ENCODE data around the gene IGFBP6. TPM values are rescaled to one million over a fixed set of nuclear protein-coding genes. Genes with fewer than 3 reads are reported as not detected.

IGFBP6 gene
- total and polyA plus RNA-seq, 9 of the 15 experiments (the other 6 are each of a cell fraction or from before 2014, with no cell fraction given), result 0.15 to 1.4 (median 0.54) TPM

DNA sequence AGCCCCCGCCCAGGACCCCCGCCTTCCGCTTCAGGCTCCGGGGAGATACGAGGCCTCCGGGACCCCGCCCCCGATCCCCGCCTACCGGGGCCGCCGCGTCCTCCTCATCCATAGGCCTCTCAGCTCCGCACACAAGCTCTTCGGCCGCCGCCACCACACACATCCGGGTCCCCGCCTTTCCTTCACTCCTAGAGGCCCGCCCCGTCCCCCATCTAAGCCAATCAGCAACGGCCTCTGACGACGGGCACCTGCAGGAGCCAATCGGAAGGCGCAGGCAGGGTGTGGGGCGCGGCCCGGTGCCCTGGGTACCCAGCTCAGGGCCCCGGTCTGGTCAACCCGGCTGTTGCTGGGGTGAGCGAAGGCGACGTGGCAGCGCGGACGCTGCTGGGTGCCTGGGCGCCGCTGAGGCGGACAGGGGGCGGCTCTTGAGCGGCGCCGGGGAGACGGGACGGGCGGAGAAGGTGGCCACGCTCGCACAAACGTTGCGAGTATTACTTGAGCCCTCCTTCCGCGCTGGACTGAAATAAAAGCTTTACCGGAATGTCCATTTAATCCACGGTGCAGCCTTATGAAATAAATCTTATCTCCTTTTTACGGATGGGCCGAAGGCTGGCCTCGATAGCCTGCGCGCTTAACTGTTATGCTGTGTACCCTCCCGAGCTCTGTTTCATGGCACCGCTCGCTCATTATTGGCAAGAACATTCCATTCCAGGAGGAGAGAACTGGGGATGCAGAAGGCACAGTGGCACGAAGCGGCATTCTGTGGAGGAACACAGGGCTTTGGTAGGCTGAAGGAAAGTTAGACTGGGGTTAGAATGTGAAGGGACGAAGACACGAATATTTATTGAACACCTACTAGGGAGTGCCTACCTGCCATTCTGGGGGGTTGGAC is 18.0 kb upstream of the IGFBP6 start, which contains the start of gene SPRYD3 (continued):
- peak; percentile 49 for TF ChIP-seq SMAD4 (CRISPR knock-in tag; conservative IDR thresholded peaks at IDR 0.05)
- TF ChIP-seq CREB3 (tag; conservative IDR thresholded peaks at IDR 0.05; ENCODE audit: low read depth), result no peak
- no peak for TF ChIP-seq XRCC3 (IDR thresholded peaks at IDR 0.05)
- peak; percentile 99 for TF ChIP-seq MBD2 (IDR thresholded peaks at IDR 0.05; ENCODE audit: borderline replicate concordance, low read depth)
- no peak for TF ChIP-seq NFRKB (IDR thresholded peaks at IDR 0.05; ENCODE audit: low read depth)
- peak in 1 of 3 experiments; percentile 12 for TF ChIP-seq YY1 (IDR thresholded peaks at IDR 0.05; ENCODE audit: borderline replicate concordance in 1 of 3, control insufficient read depth in 1 of 3, extremely low read depth in 1 of 3, insufficient read depth in 3 of 3, insufficient read length in 1 of 3, insufficient replicate concordance in 2 of 3, low read depth in 1 of 3, low read length in 2 of 3)
- no peak for TF ChIP-seq KLF6 (CRISPR knock-in tag; IDR thresholded peaks at IDR 0.05; ENCODE audit: borderline replicate concordance)
- TF ChIP-seq, protein P1, sequence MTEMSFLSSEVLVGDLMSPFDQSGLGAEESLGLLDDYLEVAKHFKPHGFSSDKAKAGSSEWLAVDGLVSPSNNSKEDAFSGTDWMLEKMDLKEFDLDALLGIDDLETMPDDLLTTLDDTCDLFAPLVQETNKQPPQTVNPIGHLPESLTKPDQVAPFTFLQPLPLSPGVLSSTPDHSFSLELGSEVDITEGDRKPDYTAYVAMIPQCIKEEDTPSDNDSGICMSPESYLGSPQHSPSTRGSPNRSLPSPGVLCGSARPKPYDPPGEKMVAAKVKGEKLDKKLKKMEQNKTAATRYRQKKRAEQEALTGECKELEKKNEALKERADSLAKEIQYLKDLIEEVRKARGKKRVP (CRISPR knock-in tag; IDR thresholded peaks at IDR 0.05), result no peak
- no peak for TF ChIP-seq MBD1 (CRISPR knock-in tag; IDR thresholded peaks at IDR 0.05)
- TF ChIP-seq SUPT5H (IDR thresholded peaks at IDR 0.05), result peak; percentile 78
- TF ChIP-seq TCF7L2 (IDR thresholded peaks at IDR 0.05; ENCODE audit: low read depth, low read length), result no peak
- TF ChIP-seq PBX2 (CRISPR knock-in tag; IDR thresholded peaks at IDR 0.05; ENCODE audit: low read depth), result peak; percentile 95
- peak; percentile 98 for TF ChIP-seq PBX2 (tag; conservative IDR thresholded peaks at IDR 0.05; ENCODE audit: low read depth)
